ENCODE results near the gene TGM3. TPM values are rescaled to one million over a fixed set of nuclear protein-coding genes. Genes with fewer than 3 reads are reported as not detected.

Gene TGM3
- total RNA-seq, 4 donors from 2014 or later: not detected

GRCh38 chr20:2333821-2334220 is 38.0 kb downstream of the TGM3 start:
- DNase-seq (ENCODE audit: low spot score) (no peak), ATAC-seq (ENCODE audit: low FRiP score) (no peak)
- TF ChIP-seq CTCF (IDR thresholded peaks at IDR 0.05): no peak

- no peak for ATAC-seq (ENCODE audit: low FRiP score)
These were observed 39.5 kb downstream of the TGM3 start for GRCh38 chr20:2335096-2335870.

GRCh38 chr20:2336471-2336870 is 40.7 kb downstream of the TGM3 start:
- DNase-seq (ENCODE audit: low spot score) (no peak), ATAC-seq (ENCODE audit: low FRiP score) (no peak)
- no peak for TF ChIP-seq CTCF (IDR thresholded peaks at IDR 0.05)

More at GRCh38 chr20:2335096-2335870, 39.5 kb downstream of the TGM3 start:
- TF ChIP-seq CTCF (IDR thresholded peaks at IDR 0.05): no peak
- DNase-seq (ENCODE audit: low spot score): no peak

- TF ChIP-seq CTCF (IDR thresholded peaks at IDR 0.05): no peak
- DNase-seq (ENCODE audit: low spot score) (no peak), ATAC-seq (ENCODE audit: low FRiP score) (no peak)
These were observed 41.3 kb downstream of the TGM3 start for GRCh38 chr20:2337142-2337541.

- ATAC-seq (ENCODE audit: low FRiP score): no peak
- TF ChIP-seq CTCF (IDR thresholded peaks at IDR 0.05): no peak
These were observed 42.7 kb downstream of the TGM3 start for GRCh38 chr20:2338411-2339066.

GRCh38 chr20:2340136-2340535 is 44.3 kb downstream of the TGM3 start:
- no peak for TF ChIP-seq CTCF (IDR thresholded peaks at IDR 0.05)
- DNase-seq (ENCODE audit: low spot score): no peak
- ATAC-seq (ENCODE audit: low FRiP score): no peak

More at GRCh38 chr20:2338411-2339066, 42.7 kb downstream of the TGM3 start:
- DNase-seq (ENCODE audit: low spot score): no peak

GRCh38 chr20:2340823-2341222 is 45.0 kb downstream of the TGM3 start:
- TF ChIP-seq CTCF (IDR thresholded peaks at IDR 0.05): no peak
- DNase-seq (ENCODE audit: low spot score): no peak
- no peak for ATAC-seq (ENCODE audit: low FRiP score)
